SK-N-SH (cell line): Measurements from ENCODE around the gene RHBDL3. TPM values are rescaled to one million over a fixed set of nuclear protein-coding genes. Genes with fewer than 3 reads are reported as not detected.

Experiments used
- CTCF ChIA-PET: fragments of 300-600, 350-600 bp; formaldehyde crosslinking; extraction: SDS; loops from one replicate; lab custom pipeline; 2021; lab: Yijun Ruan, JAX
- POLR2A ChIA-PET: fragments of 350-600 bp; sonication (Branson Sonifier 250); formaldehyde crosslinking; extraction: SDS; loops from one replicate; lab custom pipeline; 2020; ENCODE audit warnings: antibody characterized with exemption, inconsistent platforms; lab: Yijun Ruan, JAX
- DNase-seq: peaks from one replicate; pipeline ENCODE4 v3.0.0; 2012
- H2AFZ ChIP-seq: fragments of 200-600 bp; sonication (generic); 2 replicates; pipeline ENCODE4 v1.8.1; 2016; ENCODE audit warnings: antibody characterized with exemption, mild to moderate bottlenecking, low read depth
- H3F3A ChIP-seq: fragments of 200-600 bp; sonication (generic); replicated peaks from 2 replicates; pipeline ENCODE3; 2016; ENCODE audit warnings: antibody characterized with exemption, mild to moderate bottlenecking; ENCODE audit not compliant: insufficient read depth
- H3K27ac ChIP-seq, 2 experiments: fragments of 200-500 bp in 1 of 2; fragments of 200-600 bp in 1 of 2; sonication (Bioruptor generic) in 1 of 2; sonication (generic), shearing (Covaris generic) in 1 of 2; 2 replicates each; pipeline versions ENCODE4 v1.5.1 to v1.6.1; 2014 to 2016; ENCODE audit warnings: low read depth in 2 of 2, inconsistent platforms in 1 of 2, low read length in 1 of 2, mild to moderate bottlenecking in 1 of 2, mixed read lengths in 1 of 2
- H3K27me3 ChIP-seq: fragments of 200-600 bp; sonication (generic), shearing (Covaris generic); 2 replicates; pipeline ENCODE4 v1.6.1; 2016; ENCODE audit warnings: mixed run types; ENCODE audit not compliant: insufficient read depth
- H3K36me3 ChIP-seq, 2 experiments: fragments of 200-500 bp in 1 of 2; fragments of 200-600 bp in 1 of 2; sonication (Bioruptor generic) in 1 of 2; sonication (generic) in 1 of 2; replicated peaks in 1 of 2; 2 replicates each; pipeline versions ENCODE3 to v1.5.1; 2014 to 2016; ENCODE audit warnings: low read length in 1 of 2, mild to moderate bottlenecking in 1 of 2; ENCODE audit not compliant: insufficient read depth in 2 of 2, control insufficient read depth in 1 of 2
- H3K4me1 ChIP-seq, 2 experiments: fragments of 200-500 bp in 1 of 2; fragments of 200-600 bp in 1 of 2; sonication (Bioruptor generic) in 1 of 2; sonication (generic), shearing (Covaris generic) in 1 of 2; 2 replicates each; pipeline versions ENCODE4 v1.5.1 to v1.6.1; 2014 to 2016; ENCODE audit warnings: low read depth in 1 of 2, low read length in 1 of 2, mixed run types in 1 of 2; ENCODE audit not compliant: insufficient read depth in 2 of 2, control insufficient read depth in 1 of 2
- H3K4me2 ChIP-seq: fragments of 200-600 bp; sonication (generic), shearing (Covaris generic); 2 replicates; pipeline ENCODE4 v1.6.1; 2017; ENCODE audit warnings: mixed run types
- H3K4me3 ChIP-seq, 2 experiments: fragments of 200-500 bp in 1 of 2; fragments of 200-600 bp in 1 of 2; sonication (Bioruptor generic) in 1 of 2; sonication (generic), shearing (Covaris generic) in 1 of 2; 2 replicates each; pipeline versions ENCODE4 v1.5.1 to v1.8.1; 2014 to 2016; ENCODE audit warnings: low read depth in 2 of 2, inconsistent platforms in 1 of 2, low read length in 1 of 2, mild to moderate bottlenecking in 1 of 2, mixed read lengths in 1 of 2, moderate library complexity in 1 of 2
- H3K79me2 ChIP-seq: fragments of 200-600 bp; sonication (generic); 2 replicates; pipeline ENCODE4 v1.8.1; 2017; ENCODE audit warnings: mild to moderate bottlenecking; ENCODE audit not compliant: insufficient read depth
- H3K9ac ChIP-seq: fragments of 200-600 bp; sonication (generic); 2 replicates; pipeline ENCODE4 v1.6.1; 2017; ENCODE audit warnings: mixed run types
- H3K9me2 ChIP-seq: fragments of 200-600 bp; sonication (generic); 2 replicates; pipeline ENCODE4 v1.6.1; 2017; ENCODE audit warnings: mixed run types
- H3K9me3 ChIP-seq: fragments of 200-600 bp; sonication (generic); 2 replicates; pipeline ENCODE4 v1.6.1; 2017; ENCODE audit warnings: mixed run types, mild to moderate bottlenecking, moderate library complexity
- H4K20me1 ChIP-seq: fragments of 200-600 bp; sonication (generic); 2 replicates; pipeline ENCODE4 v1.6.1; 2017; ENCODE audit warnings: mild to moderate bottlenecking, mixed run types; ENCODE audit not compliant: insufficient read depth
- EZH2phosphoT487 ChIP-seq: fragments of 200-600 bp; sonication (generic); IDR thresholded peaks from 2 replicates; pipeline ENCODE4 v1.6.1; 2017; ENCODE audit warnings: low read depth, mixed run types, mild to moderate bottlenecking, antibody characterized with exemption, moderate library complexity, borderline replicate concordance
- GATA2 ChIP-seq: sonication (generic); formaldehyde crosslinking; IDR thresholded peaks from 2 replicates; pipeline ENCODE4 v1.5.0; 2020; ENCODE audit warnings: mild to moderate bottlenecking, missing genetic modification reagents
- RAD21 ChIP-seq: IDR thresholded peaks from 2 replicates; pipeline ENCODE4 v1.6.1; 2012; ENCODE audit warnings: mild to moderate bottlenecking, low read length
- REST ChIP-seq: IDR thresholded peaks from 2 replicates; pipeline ENCODE4 v1.6.1; 2012; ENCODE audit warnings: mild to moderate bottlenecking, low read depth, low read length, moderate library complexity
- RFX5 ChIP-seq: IDR thresholded peaks from 2 replicates; pipeline ENCODE4 v1.6.1; 2012; ENCODE audit warnings: mild to moderate bottlenecking, improper control_type of control experiment, low read length
- SMC3 ChIP-seq: IDR thresholded peaks from 2 replicates; pipeline ENCODE4 v1.6.1; 2012; ENCODE audit warnings: low read depth, low read length, improper control_type of control experiment
- TEAD4 ChIP-seq: IDR thresholded peaks from 2 replicates; pipeline ENCODE4 v1.4.0; 2012; ENCODE audit warnings: mild to moderate bottlenecking, borderline replicate concordance; ENCODE audit not compliant: insufficient read depth
- YY1 ChIP-seq: IDR thresholded peaks from 2 replicates; pipeline ENCODE4 v1.4.0; 2012; ENCODE audit warnings: low read depth, mild to moderate bottlenecking
- ZBTB33 ChIP-seq: IDR thresholded peaks from 2 replicates; pipeline ENCODE4 v1.4.0; 2012; ENCODE audit warnings: low read depth, borderline replicate concordance
- whole genome bisulfite sequencing: methylation state at CpG from one replicate; pipeline ENCODE4 v1.1.6; 2017; ENCODE audit warnings: low lambda C conversion rate; 5-methylcytosine and 5-hydroxymethylcytosine counted together
- polyA plus RNA-seq, 3 experiments: library from polyadenylated mRNA; depleted of rRNA; stranded (reverse); fragments of >200 nt; gene quantifications; 2 replicates each; pipeline ENCODE4 v1.2.3, GENCODE V29; 2012

RHBDL3 gene
- polyA plus RNA-seq, 1 of the 3 experiments (the other 2 are of a cell fraction), result 0.72 TPM

- Histone ChIP-seq H3K36me3 (no peaks in the 10 kb centered on the region), H3K4me3 (no peak overlapping the region), H3K79me2 (no peaks in the 10 kb centered on the region), H2AFZ (no peak overlapping the region), H3K9ac (no peak overlapping the region), H3K9me2 (no peaks in the 10 kb centered on the region), H4K20me1 (no peaks in the 10 kb centered on the region), H3K9me3 (no peaks in the 10 kb centered on the region), H3F3A (no peaks in the 10 kb centered on the region), H3K27ac (no peak overlapping the region), H3K27me3 (no peaks in the 10 kb centered on the region), H3K4me1 (no peaks in the 10 kb centered on the region; a peak in 1 of 4 replicates), H3K4me2 (no peak overlapping the region)
- 85% methylated on average over 8 of the region's 8 CpGs for WGBS
- ChIA-PET POLR2A (no interaction called here), CTCF (interaction anchor here (1.5 to 3.7 kb wide), 2 partner anchors 13 to 17 kb away, joined by 3 to 22 read pairs; no protein-coding TSS in a partner anchor)
- DNase-seq, result no peak
- TF ChIP-seq REST (peak; percentile 91), SMC3 (no peak)
Measured at GRCh38 chr17:32240750-32241149, 24.9 kb upstream of the RHBDL3 start.

- TF ChIP-seq GATA2 (CRISPR knock-in tag) (no peak), YY1 (no peak), ZBTB33 (no peak), TEAD4 (no peak), RAD21 (no peak), EZH2phosphoT487 (no peak), RFX5 (no peak)
- Histone ChIP-seq H3K9ac (no peak overlapping the region), H3F3A (no peaks in the 10 kb centered on the region), H3K4me1 (no peaks in the 10 kb centered on the region; a peak in 1 of 4 replicates), H3K27ac (no peak overlapping the region), H3K79me2 (no peaks in the 10 kb centered on the region), H3K27me3 (no peaks in the 10 kb centered on the region), H3K4me2 (no peak overlapping the region), H3K4me3 (no peak overlapping the region), H3K36me3 (no peaks in the 10 kb centered on the region), H2AFZ (no peak overlapping the region), H3K9me2 (no peaks in the 10 kb centered on the region), H4K20me1 (no peaks in the 10 kb centered on the region), H3K9me3 (no peaks in the 10 kb centered on the region)
- CTCF ChIA-PET, result interaction anchor here (1.5 to 3.7 kb wide), 3 partner anchors 12 to 78 kb away, joined by 3 to 22 read pairs (median 5); no protein-coding TSS in a partner anchor
- no peak for DNase-seq
- POLR2A ChIA-PET, result interaction anchor here (0.6 kb wide), 1 partner anchor 21 kb away, joined by 4 read pairs; no protein-coding TSS in a partner anchor
- WGBS, result 100% methylated on average over 1 of the region's 1 CpG
Measured at GRCh38 chr17:32241640-32242039, 24.0 kb upstream of the RHBDL3 start.
